OCI-M2 (cell line): ENCODE results near the gene GPR18.

Experiments
- DNase-seq: peaks from one replicate; lab custom pipeline; 2025; ENCODE audit not compliant: unreplicated experiment; lab: John Stamatoyannopoulos, UW

GPR18 gene

DNA sequence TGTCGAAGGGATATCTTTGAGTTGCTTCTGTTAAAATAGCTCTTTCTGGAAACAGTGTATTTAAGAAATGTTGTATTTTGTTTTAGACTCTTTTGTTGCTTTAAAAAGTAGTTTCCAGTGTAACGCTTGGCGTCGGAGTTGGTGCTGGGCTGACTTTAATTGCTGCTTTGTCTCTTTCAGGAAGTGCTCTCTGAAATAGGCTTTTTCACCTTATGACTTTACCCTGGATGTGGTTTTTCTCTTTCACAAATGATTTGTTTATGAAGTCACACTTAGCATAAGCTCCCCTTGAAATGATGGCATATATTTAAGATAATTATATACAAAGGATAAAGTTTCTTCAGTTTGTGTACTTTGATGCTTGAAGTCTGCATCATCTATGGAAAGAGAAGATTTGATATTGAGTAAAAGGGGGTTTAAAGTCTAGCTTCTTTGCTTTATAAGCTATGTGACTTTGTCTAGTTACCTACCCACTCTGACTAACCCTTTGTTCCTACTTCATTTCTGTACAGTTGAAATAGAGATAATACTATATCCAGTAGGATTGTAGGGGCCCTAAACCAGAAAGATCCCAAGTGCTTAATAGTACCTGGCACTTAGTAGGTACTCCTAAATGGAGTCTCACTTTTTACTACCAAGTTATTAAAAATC lies at the start of gene GPR18:
GPR18 (minus strand) TSS at position 170 of the 651 bp plus-strand sequence. CDS start 2,507 bp downstream, outside the sequence.
- no peak for DNase-seq

- DNase-seq, result no peak
These were observed 49.6 kb upstream of the GPR18 start for GRCh38 chr13:99307648-99308339.

DNA sequence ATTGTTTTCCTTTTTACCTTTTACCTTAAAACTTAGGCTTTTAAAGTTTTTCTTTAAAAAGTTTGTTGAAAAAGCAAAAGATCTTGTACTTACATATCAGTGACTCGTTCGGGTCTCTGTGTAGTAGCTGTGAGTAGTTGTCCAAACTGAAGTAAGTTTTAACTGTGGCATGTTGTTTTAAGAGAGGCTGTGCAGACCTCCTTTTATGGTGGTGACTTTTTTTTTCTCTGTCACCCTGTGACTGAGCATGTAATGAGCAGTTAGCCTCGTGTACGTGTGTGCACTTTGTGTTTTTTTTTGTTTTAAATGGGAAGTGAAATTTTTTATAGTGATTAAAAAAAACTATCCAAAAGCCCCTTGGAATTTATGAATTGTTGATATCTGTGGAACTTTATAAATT lies 49.1 kb upstream of the GPR18 start, which contains the start of gene GPR183:
GPR183 (minus strand) TSS at position 153 of the 400 bp plus-strand sequence. CDS start 11,254 bp downstream, outside the sequence.
- no peak for DNase-seq

DNA sequence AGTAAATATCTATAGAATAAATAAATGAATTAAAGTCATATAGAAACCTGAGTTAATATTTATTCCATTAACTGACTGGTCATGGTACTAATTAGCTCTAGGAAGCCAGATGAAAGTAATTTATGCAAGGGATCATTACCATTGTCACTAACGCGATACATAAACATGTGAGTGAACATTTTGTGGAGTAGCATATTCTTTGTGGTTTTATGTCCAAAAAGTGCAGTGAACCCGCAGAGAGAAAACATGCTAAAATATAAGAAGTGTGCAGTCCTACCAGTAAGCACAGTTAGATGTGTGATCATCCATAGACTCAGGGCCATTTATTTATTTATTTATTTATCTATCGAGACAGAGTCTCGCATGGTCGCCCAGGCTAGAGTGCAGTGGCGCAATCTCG lies 47.4 kb upstream of the GPR18 start:
- DNase-seq, result no peak

DNA sequence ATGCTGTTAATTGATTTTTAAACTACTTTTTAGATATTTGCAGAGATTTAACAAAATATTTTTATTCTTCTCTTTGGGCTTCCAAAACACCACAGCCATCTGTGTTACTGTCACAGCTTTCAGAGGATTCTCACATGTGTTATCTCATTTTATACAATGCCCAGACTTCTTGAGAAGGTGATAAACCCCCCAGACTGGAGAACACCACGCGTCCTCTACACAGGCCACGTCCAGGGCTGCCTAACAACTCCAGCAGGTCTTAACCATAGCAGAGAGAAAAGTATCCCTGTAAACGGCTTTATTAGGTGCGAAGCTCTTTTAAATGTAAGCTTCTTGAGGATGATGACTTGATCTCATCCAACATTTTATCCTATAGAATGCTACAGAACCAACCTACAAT lies 47.0 kb upstream of the GPR18 start:
- DNase-seq, result no peak

DNA sequence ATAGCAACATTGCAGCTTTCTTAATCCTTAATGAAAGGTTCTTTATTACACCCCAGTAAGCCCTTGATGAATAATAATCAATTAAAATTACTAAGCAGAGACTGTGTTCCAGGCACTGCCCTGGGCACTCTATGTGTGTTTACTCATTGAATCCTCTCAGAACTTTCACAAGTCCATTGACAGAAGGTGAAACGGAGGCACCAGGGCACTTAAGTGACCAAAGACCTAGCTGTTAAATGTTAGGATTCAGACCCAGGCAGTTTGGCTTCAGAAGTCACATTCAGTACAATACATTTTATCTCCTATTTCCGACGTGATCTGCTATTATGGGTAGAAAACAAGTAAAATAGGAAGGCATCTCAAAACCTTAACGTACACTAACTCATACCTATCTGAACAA lies 46.4 kb upstream of the GPR18 start:
- DNase-seq, result no peak

GRCh38 chr13:99303863-99304521 lies 45.8 kb upstream of the GPR18 start:
- no peak for DNase-seq

DNA sequence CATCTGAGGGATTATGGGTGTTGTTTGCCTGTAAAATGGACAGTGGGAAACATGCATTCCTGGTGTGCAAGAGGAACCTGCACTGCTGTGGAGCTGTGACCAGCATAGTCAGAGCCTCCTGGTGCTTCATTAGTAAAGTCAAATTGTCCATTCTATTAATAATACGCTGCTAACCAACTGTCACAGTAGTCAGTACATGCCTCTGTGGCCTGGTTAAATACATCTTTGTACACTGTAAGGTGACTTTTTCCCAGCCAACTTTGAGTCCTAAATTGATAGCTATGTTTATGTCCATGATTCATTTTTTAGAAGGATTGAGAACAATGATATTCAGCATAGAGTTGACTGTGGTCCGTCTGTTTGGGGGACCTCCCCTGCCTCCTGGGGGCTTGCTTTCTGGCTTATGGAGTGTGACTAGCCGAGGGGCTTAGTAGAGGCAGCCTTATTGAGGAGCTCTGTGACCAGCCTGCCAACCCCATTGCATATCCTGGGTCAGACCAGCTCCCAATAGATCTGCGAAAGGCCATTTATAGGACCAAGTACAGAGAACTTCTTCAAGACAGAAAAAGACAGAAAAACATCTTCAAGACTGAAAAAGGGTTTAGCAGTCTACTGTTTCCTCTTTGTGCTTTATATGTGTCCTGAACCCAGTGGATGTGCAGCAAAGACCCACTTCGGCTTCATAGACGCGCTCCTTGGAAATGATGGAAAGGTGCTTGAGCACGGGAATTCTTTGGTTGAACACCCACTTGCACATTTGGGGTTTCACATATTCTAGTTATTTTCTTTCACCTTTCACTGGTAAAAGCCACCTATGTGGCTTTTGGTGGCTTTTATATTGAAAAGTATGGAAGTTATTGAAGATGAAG lies 44.7 kb upstream of the GPR18 start:
- DNase-seq, result no peak

DNA sequence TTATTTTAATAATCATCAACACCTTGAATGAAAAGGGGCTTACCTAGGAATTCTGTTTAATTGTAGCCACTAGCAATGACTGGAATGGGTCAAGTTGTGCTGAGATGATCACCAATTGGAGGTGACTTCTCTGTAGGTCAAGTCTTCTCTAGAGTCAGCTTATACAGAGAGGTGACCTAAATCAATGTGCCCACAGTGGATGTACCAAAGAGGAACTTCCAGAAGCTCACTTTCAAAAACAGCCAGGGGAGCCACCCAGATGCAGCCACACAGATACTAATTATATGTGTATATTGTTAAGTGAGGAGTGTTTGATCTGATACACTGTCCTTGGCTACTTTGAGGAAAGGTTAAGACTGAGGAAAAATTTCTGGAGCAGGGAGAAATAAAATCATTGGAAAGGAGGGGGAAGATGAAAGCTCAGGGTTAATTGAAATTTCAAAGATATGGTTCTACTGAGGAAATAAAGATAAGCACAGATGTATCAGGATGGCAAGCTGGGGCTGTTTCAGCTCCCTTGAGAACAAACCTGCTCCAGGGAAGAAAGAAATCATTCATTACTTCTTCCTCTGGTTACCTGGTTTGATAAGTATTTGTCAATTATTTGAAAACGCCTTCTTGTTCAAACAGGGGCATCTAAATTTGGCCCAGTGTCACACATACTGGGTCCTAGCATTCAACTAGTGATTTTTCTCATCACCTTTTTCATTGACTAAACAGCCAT lies 43.9 kb upstream of the GPR18 start:
- DNase-seq, result no peak

DNA sequence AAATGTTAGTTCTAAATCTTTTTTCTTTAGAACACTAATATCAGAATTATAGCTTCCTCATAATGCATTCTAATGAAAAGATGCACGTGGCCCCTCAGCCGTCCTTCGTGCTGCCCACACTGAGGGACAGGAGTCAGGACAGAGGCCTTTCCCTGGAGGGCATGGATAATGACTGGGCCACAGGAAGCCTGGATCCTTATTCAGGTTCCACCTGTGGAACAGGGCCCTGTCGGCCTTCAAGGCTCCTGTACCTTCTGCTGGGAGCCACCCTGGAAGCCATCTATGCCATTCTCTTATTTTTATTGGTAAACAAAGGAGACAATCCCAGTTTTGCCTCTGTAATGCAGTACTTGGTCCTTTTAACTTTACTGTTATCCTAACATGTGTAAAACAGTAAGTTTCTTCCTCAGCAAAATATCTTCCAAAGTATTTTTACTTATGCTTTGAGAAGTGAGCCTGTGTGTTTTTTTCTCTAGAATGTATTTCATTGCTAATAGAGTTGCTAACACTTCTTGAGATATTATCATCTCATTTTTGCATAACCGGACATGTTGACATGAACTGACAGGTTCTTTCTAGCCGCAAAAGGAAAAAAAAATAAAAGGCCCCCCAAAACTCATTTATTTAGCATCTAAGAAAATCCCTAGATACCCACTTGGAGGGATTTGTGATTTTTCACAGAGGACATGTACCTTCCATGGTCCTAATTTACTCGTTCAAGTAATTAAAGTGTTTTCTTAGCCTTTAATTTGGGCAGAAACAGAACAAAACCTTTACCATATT lies 43.1 kb upstream of the GPR18 start:
- no peak for DNase-seq

DNA sequence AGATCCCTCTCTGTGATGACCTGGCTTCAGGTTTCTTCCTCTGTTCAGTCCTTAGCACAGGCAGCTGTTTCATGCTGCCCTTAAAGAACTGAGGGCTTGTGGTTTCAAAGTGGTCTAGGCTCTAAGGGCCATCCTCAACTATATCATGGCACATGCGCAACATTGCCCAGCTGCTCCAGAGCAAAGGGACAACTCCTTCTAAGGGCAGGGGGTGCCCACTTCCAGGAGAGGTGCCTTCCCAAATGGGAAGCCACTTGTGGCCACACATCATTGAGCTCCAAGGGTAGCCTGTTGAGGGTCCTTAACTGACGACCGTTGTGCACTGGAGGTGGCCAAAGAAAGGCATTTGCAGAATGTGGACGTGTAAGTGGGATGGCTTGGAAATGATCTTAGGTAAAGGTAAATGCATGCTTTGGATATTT lies 41.8 kb upstream of the GPR18 start:
- DNase-seq, result no peak

DNA sequence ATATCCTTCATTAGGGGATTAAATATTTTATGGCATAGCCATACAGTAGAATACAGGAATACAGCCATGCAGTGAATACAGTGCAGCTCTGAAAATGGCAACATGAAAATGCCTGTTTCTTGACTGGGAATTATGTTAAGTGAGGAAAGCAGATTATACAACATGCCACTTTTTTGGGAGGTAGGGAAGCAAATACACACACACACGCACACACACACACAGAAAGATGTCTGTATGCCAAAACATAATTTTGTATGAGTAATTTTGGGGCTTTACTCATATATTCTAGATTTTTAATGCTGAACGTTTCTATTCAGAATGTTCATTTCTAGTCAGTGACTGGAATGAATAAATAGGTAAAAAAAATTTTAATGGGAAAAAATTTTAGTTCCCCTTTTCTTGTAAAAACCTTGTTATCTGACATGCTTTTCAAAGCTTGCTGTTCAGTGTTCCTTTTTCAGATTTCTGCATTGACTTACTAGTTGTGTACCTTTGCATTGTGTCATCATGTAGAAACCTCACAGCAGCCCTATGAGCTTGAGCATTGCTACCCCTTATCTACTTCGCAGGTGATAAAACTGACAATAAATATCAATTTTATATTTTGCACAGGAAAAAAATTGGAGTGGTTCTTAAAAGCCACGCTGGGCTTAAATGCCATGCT lies 41.2 kb upstream of the GPR18 start:
- no peak for DNase-seq

DNA sequence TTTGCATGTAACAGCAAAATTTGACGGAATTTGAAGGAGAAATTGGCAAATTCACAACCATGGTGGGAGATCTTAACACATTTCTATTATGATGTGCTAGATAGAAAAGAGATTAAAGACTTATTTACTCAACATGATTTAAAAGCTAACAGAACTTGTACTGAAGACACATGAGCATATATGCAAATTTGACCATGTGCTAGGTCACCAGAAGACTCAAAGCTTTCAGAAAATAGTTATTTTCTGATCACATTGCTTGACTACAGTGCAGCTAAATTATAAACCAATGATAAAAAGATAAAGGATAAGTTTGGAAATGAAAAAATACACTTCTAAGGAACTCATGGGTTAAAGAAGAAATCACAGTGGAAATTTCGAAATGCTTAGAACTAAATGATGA lies 39.9 kb upstream of the GPR18 start:
- DNase-seq, result no peak

GRCh38 chr13:99297331-99297730 lies 39.2 kb upstream of the GPR18 start:
- no peak for DNase-seq

GRCh38 chr13:99296398-99296797 lies 38.2 kb upstream of the GPR18 start:
- DNase-seq, result no peak

DNA sequence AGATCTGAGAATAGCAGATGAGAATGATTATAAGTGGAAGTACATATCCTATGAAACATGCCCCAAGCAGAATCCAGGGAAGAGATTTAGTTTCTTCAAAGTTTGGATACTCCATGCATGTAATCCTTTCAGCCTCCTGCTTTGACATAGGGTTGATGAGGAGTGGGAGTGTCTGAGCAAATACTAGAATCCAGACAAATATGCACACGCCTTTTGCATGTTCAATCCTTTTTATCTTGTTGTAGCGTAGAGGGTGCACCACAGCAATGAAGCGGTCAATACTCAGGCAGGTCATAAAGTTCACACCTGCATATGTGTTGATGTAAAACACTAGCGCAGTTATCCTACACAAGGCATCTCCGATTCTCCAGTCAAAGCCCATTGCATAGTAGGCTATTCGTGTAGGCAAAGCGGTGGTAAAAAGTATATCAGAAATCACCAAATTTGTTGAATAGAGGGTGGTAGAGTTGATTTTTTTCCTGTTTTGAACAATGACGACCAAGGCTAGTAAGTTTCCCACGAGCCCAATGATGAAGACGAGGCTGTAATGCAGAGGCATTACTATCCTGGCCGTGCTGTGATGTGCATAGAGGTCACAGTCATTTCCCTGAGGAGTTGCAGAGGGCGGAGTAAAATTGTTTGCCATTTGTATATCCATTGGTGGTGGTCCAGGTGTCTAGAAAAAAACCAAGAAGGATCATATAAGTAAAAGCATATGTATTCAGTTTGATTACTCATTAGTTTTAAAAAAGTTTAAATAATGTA lies 37.5 kb upstream of the GPR18 start:
- DNase-seq, result no peak

GRCh38 chr13:99294958-99295357 lies 36.8 kb upstream of the GPR18 start:
- no peak for DNase-seq

DNA sequence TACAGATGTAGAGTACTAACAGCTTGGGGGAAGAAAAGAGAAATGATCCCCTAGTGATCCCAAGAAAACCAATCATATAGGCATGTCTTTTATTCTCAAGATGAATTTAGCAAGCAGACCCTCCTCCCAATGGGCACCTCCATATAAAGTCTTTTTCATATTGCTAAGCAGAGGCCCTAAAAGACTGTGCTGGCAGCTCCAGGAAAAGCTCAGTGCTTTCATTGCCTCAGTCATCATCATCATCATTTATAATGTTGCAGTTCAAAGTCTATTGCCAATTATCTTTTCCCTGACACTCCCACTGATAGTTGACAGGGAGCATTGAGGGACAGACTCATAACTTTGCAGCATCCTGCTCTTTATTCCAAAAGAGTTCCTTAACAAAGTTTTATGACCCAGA lies 36.0 kb upstream of the GPR18 start:
- no peak for DNase-seq

DNA sequence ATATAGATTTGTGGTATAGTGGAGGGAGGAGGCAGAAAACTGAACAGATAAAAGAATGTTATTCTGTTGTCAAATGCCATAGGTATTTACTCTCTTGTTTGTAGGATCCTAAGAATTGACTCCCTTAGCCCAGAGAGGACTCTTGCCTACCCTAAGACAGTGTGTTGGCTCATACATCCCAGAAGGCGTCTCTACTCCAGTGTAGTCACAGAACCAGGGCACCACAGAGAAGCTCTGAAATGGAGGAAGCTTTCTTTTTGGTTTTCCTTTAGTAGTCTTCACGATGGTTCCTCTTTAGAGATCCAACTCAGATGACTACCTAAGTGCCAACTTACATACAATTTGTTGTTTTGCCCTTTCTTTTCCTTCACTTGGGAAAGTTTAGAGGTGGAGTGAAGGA lies 35.0 kb upstream of the GPR18 start:
- DNase-seq, result no peak
